Tibial artery (tissue), 4 donors: ENCODE measurements around the gene LGALS7B.
"Not testable (repeated sequence)": the region's sequence is repeated elsewhere in the genome, so short reads cannot be mapped to it uniquely, and the experiment has no call there.

Experiments used
- DNase-seq, 2 donors: peaks; one replicate each; pipeline ENCODE4 v3.0.0-alpha.2; 2019
- H3K27ac ChIP-seq, 2 donors: fragments of 200-600 bp; sonication (generic) in 1 of 2; 1 replicate in 1 of 2; 2 replicates in 1 of 2; pipeline ENCODE4 v1.5.1; 2018 to 2019; ENCODE audit warnings: mild to moderate bottlenecking in 1 of 2
- H3K27me3 ChIP-seq, 2 donors: fragments of 200-600 bp; sonication (generic) in 1 of 2; one replicate each; pipeline versions ENCODE4 v1.5.1 to v1.6.0; 2016 to 2019
- H3K36me3 ChIP-seq, 3 donors: fragments of 200-600 bp; sonication (generic) in 2 of 3; one replicate each; pipeline ENCODE4 v1.5.1; 2016 to 2019; ENCODE audit warnings: mild to moderate bottlenecking in 2 of 3
- H3K4me1 ChIP-seq, 4 donors: fragments of 200-600 bp; sonication (generic) in 2 of 4; 1 replicate in 3 of 4; 2 replicates in 1 of 4; pipeline ENCODE4 v1.5.1; 2016 to 2019
- H3K4me3 ChIP-seq, 2 donors: fragments of 200-600 bp; sonication (generic) in 1 of 2; 1 replicate in 1 of 2; 2 replicates in 1 of 2; pipeline ENCODE4 v1.5.1; 2018 to 2019; ENCODE audit warnings: mild to moderate bottlenecking in 2 of 2
- H3K9me3 ChIP-seq, 3 donors: fragments of 200-600 bp; sonication (generic) in 1 of 3; one replicate each; pipeline ENCODE4 v1.5.1; 2016 to 2019
- CTCF ChIP-seq, 2 experiments: fragments of 200-600 bp in 1 of 2; fragments of 450-650 bp in 1 of 2; IDR thresholded peaks; one replicate each; pipeline ENCODE4 v1.5.1; 2017 to 2019; ENCODE audit warnings: antibody characterized with exemption in 2 of 2, mild to moderate bottlenecking in 1 of 2, moderate library complexity in 1 of 2
- intact Hi-C: fragments of 100-400 bp; cut with DNase I; formaldehyde crosslinking; loops from one replicate; pipeline ENCODE4 v1.15.0; 2023; ENCODE audit warnings: low total_unique reads

The LGALS7B gene

DNA sequence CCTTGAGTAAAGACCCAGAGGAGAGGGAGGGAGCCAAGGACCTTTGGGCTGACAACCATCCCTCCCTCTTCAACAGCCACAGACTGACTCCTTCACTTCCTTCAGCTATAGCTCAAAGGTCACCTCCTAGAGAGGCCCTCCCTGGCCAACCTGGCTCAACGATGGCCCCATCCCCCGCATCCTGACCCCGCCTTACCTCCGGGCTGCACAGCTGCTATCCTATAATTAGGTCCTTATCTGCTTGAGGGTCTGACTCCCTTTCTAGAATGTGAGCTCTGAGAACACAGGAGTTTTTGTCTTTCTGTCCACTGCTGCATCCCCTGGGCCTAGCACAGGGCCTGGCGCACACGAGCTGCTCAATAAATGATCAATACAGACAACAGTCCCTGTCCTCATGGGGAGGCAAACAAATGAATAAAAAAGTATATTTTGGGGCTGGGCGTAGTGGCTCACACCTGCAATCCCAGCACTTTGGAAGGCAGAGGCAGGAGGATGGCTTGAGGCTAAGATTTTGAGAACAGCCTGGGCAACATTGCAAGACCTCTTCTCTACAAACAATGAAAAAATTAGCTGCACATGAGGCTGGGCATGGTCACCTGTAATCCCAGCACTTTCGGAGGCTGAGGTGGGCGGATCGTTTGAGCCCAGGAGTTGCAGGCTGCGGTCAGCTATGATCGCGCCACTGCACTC, 30.4 kb downstream of the LGALS7B start:
- no peaks in the 10 kb centered on the region for H3K27me3 ChIP-seq
- intact Hi-C loops: no loop called here
- no peak for TF ChIP-seq CTCF (IDR thresholded peaks at IDR 0.05)
- no peak for DNase-seq
- H3K36me3 ChIP-seq: peaks cover 34 to 82% (median 70%) of the 10 kb centered on the region in 3 donors
- H3K27ac ChIP-seq: no peak overlapping the region
- H3K4me1 ChIP-seq: no peaks in the 10 kb centered on the region
- no peak overlapping the region for H3K4me3 ChIP-seq
- no peaks in the 10 kb centered on the region for H3K9me3 ChIP-seq

GRCh38 chr19:38821230-38821825, 32.3 kb downstream of the LGALS7B start:
- DNase-seq, H3K9me3 ChIP-seq, H3K27ac ChIP-seq, H3K4me3 ChIP-seq, intact Hi-C loops, H3K4me1 ChIP-seq, H3K27me3 ChIP-seq: not testable (repeated sequence)
- H3K36me3 ChIP-seq: peaks cover 19 to 72% (median 64%) of the 10 kb centered on the region in 3 donors

DNA sequence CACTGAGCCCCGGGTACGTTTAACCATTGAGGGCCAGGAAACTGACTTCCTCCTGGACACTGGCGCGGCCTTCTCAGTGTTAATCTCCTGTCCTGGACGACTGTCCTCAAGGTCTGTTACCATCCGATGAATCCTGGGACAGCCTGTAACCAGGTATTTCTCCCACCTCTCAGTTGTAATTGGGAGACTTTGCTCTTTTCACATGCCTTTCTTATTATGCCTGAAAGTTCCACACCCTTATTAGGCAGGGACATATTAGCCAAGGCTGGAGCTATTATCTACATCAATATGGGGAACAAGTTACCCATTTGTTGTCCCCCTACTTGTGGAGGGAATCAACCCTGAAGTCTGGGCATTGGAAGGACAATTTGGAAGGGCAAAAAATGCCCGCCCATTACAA, 36.9 kb downstream of the LGALS7B start:
- H3K27me3 ChIP-seq, H3K9me3 ChIP-seq, DNase-seq, intact Hi-C loops, H3K4me3 ChIP-seq, H3K27ac ChIP-seq: not testable (repeated sequence)
- Histone ChIP-seq H3K4me1 (peaks cover 0 to 11% (median 6%) of the 10 kb centered on the region in 4 donors), H3K36me3 (peaks cover 31 to 73% (median 72%) of the 10 kb centered on the region in 3 donors)

GRCh38 chr19:38826856-38827551, 38.0 kb downstream of the LGALS7B start:
- Histone ChIP-seq H3K36me3 (peaks cover 31 to 62% (median 62%) of the 10 kb centered on the region in 3 donors), H3K9me3 (no peaks in the 10 kb centered on the region), H3K27ac (no peak overlapping the region), H3K27me3 (no peaks in the 10 kb centered on the region), H3K4me1 (peaks cover 0 to 15% (median 8%) of the 10 kb centered on the region in 4 donors), H3K4me3 (no peak overlapping the region)
- no peak for DNase-seq
- intact Hi-C loops: no loop called here
- TF ChIP-seq CTCF (IDR thresholded peaks at IDR 0.05): no peak

DNA sequence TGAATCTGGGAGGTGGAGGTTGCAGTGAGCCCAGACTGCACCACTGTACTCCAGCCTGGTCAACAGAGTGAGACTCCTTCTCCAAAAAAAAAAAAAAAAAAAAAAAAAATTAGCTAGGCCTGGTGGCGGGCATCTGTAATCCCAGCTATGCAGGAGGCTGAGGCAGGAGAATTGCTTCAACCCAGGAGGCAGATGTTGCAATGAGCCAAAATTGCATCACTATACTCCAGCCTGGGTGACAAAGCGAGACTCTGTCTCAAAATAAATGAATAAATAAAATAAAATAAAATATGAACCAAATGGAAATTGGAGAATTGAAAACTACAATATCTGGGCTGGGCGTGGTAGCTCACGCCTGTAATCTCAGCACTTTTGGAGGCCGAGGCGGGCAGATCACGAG, 40.2 kb downstream of the LGALS7B start:
- H3K9me3 ChIP-seq, H3K27ac ChIP-seq, H3K4me3 ChIP-seq, H3K27me3 ChIP-seq, intact Hi-C loops, DNase-seq: not testable (repeated sequence)
- Histone ChIP-seq H3K4me1 (peaks cover 0 to 21% (median 14%) of the 10 kb centered on the region in 4 donors), H3K36me3 (peaks cover 23 to 43% (median 43%) of the 10 kb centered on the region in 3 donors)

GRCh38 chr19:38830039-38830733, 41.2 kb downstream of the LGALS7B start:
- H3K36me3 ChIP-seq: peaks cover 23 to 43% (median 43%) of the 10 kb centered on the region in 3 donors
- intact Hi-C loops: loop anchor here (2.0 kb wide), 1 partner anchor 69 kb away; the partner anchor contains the start of genes NFKBIB and SIRT2
- H3K9me3 ChIP-seq: no peaks in the 10 kb centered on the region
- H3K27ac ChIP-seq: no peak overlapping the region
- H3K4me3 ChIP-seq: peak overlapping the region; percentile 65 to 84
- TF ChIP-seq CTCF (IDR thresholded peaks at IDR 0.05): no peak
- no peaks in the 10 kb centered on the region for H3K27me3 ChIP-seq
- H3K4me1 ChIP-seq: peaks cover 0 to 31% (median 17%) of the 10 kb centered on the region in 4 donors
- no peak for DNase-seq
